HEK293T (cell line): ENCODE results near the gene STMP1.

Experiments used
- ARNT ChIP-seq: fragments of 450-650 bp; IDR thresholded peaks from 2 replicates; pipeline ENCODE4 v1.6.1; 2017; ENCODE audit warnings: mild to moderate bottlenecking
- CTBP1 ChIP-seq: fragments of 450-650 bp; IDR thresholded peaks from 2 replicates; pipeline ENCODE4 v1.6.1; 2016; ENCODE audit warnings: borderline replicate concordance
- ELF4 ChIP-seq: fragments of 450-650 bp; IDR thresholded peaks from 2 replicates; pipeline ENCODE4 v1.6.1; 2017; ENCODE audit warnings: antibody characterized with exemption
- FOXM1 ChIP-seq: fragments of 450-650 bp; IDR thresholded peaks from 2 replicates; pipeline ENCODE4 v1.6.1; 2017; ENCODE audit warnings: mild to moderate bottlenecking, borderline replicate concordance
- HDGF ChIP-seq: fragments of 450-650 bp; IDR thresholded peaks from 2 replicates; pipeline ENCODE4 v1.6.1; 2017; ENCODE audit warnings: antibody characterized with exemption, borderline replicate concordance
- SUZ12 ChIP-seq: fragments of 450-650 bp; IDR thresholded peaks from 2 replicates; pipeline ENCODE4 v1.6.1; 2016; ENCODE audit warnings: mild to moderate bottlenecking
- TARDBP ChIP-seq: fragments of 450-650 bp; IDR thresholded peaks from 2 replicates; pipeline ENCODE4 v1.6.1; 2016
- ZNF384 ChIP-seq: fragments of 450-650 bp; IDR thresholded peaks from 2 replicates; pipeline ENCODE4 v1.6.1; 2016

DNA sequence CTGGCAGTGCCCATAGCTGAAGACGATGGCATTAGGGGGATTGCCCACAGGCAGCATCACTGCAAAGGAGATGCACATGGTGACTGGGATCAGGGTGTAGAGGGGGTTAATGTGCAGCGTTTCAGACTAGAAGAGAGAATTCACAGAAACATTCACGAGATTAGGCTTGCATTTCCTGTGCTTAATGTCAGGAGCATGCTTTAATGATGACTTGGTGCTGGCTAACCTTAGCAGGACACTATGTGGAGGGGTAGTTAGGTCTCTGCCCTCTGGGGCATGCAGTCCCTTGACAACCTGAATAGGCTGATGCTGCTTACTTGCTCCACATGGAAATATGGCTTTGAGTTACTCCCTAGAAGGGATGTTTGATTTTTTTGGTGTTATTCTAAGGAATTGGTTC is 21.8 kb downstream of the STMP1 start:
- TF ChIP-seq FOXM1 = no peak
- no peak for TF ChIP-seq ARNT
- TF ChIP-seq TARDBP = no peak
- TF ChIP-seq SUZ12 = no peak
- TF ChIP-seq CTBP1 = no peak
- no peak for TF ChIP-seq ELF4
- no peak for TF ChIP-seq ZNF384
- no peak for TF ChIP-seq HDGF
